HepG2 (cell line): ENCODE measurements around the gene RBM18. TPM values are rescaled to one million over a fixed set of nuclear protein-coding genes. Genes with fewer than 3 reads are reported as not detected.
A peak's percentile ranks its signal among the peaks of the same experiment; 100 is the strongest.

Experiments
- ARID5B ChIP-seq: IDR thresholded peaks from 2 replicates; pipeline ENCODE4 v1.4.0; 2020; ENCODE audit warnings: mild to moderate bottlenecking, missing genetic modification reagents
- FOXP1 ChIP-seq, 2 experiments: fragments of 450-650 bp in 1 of 2; IDR thresholded peaks; 2 replicates each; pipeline ENCODE4 v1.6.1; 2017 to 2018; ENCODE audit warnings: antibody characterized with exemption in 1 of 2
- HMG20B ChIP-seq: conservative IDR thresholded peaks from 2 replicates; pipeline ENCODE4 v1.6.1; 2016; ENCODE audit warnings: missing genetic modification reagents, missing compliant biosample characterization
- KDM5A ChIP-seq: fragments of 200-600 bp; sonication (generic); IDR thresholded peaks from 2 replicates; pipeline ENCODE4 v1.7.0; 2018; ENCODE audit warnings: antibody characterized with exemption, mild to moderate bottlenecking, low read length, borderline replicate concordance
- NR2F2 ChIP-seq: IDR thresholded peaks from 2 replicates; pipeline ENCODE4 v1.6.1; 2012; ENCODE audit warnings: low read depth, inconsistent platforms, borderline replicate concordance
- PAXIP1 ChIP-seq: sonication (generic); formaldehyde crosslinking; conservative IDR thresholded peaks from 2 replicates; pipeline ENCODE4 v1.4.0; 2020; ENCODE audit warnings: mild to moderate bottlenecking, missing genetic modification reagents, moderate library complexity
- REL ChIP-seq: sonication (generic); formaldehyde crosslinking; conservative IDR thresholded peaks from 2 replicates; pipeline ENCODE4 v1.8.0; 2022; ENCODE audit warnings: mild to moderate bottlenecking, missing genetic modification reagents, moderate library complexity
- SKIL ChIP-seq: sonication (generic); formaldehyde crosslinking; IDR thresholded peaks from 2 replicates; pipeline ENCODE4 v1.8.0; 2022; ENCODE audit warnings: missing genetic modification reagents, mild to moderate bottlenecking, moderate library complexity, borderline replicate concordance
- SOX13 ChIP-seq, 3 experiments: fragments of 450-650 bp in 1 of 3; sonication (generic) in 1 of 3; formaldehyde crosslinking in 1 of 3; IDR thresholded peaks in 2 of 3; conservative IDR thresholded peaks in 1 of 3; 2 replicates each; pipeline versions ENCODE4 v1.5.0 to v1.6.1; 2016 to 2020; ENCODE audit warnings: antibody characterized with exemption in 1 of 3, mild to moderate bottlenecking in 1 of 3, missing compliant biosample characterization in 1 of 3, missing genetic modification reagents in 1 of 3, moderate library complexity in 1 of 3
- SPEN ChIP-seq: sonication (generic); formaldehyde crosslinking; IDR thresholded peaks from 2 replicates; pipeline ENCODE4 v1.5.1; 2020; ENCODE audit warnings: low read depth, mild to moderate bottlenecking, missing genetic modification reagents
- TEAD2 ChIP-seq: sonication (generic); formaldehyde crosslinking; IDR thresholded peaks from 2 replicates; pipeline ENCODE4 v1.9.0; 2021; ENCODE audit warnings: missing genetic modification reagents
- ZNF10 ChIP-seq: sonication (generic); formaldehyde crosslinking; IDR thresholded peaks from 2 replicates; pipeline ENCODE4 v1.4.0; 2020; ENCODE audit warnings: mild to moderate bottlenecking, low read depth, missing genetic modification reagents, borderline replicate concordance
- ZNF142 ChIP-seq: sonication (generic); formaldehyde crosslinking; IDR thresholded peaks from 2 replicates; pipeline ENCODE4 v1.4.0; 2020; ENCODE audit warnings: missing genetic modification reagents
- polyA plus RNA-seq, 8 experiments: library from polyadenylated mRNA; depleted of rRNA in 3 of 8; stranded (reverse) in 7 of 8; unstranded in 1 of 8; fragments of >200 nt; fragmentation: Illumina TruSeq in 4 of 8; extraction: Trizol in 4 of 8; gene quantifications; 2 replicates each; pipeline versions ENCODE4 v1.2.1 to v1.2.3, GENCODE V29; 2011 to 2016; ENCODE audit warnings: low read depth in 4 of 8, missing spikeins in 1 of 8, mixed read lengths in 1 of 8; ENCODE audit not compliant: insufficient read depth in 1 of 8
- total RNA-seq, 5 experiments: library from RNA; depleted of rRNA; stranded (reverse); fragments of >200 nt; fragmentation: Illumina TruSeq; extraction: Trizol; gene quantifications; 2 replicates each; pipeline ENCODE4 v1.2.3, GENCODE V29; 2016; ENCODE audit warnings: low read depth in 1 of 5

The RBM18 gene
- total and polyA plus RNA-seq, 2 of the 13 experiments (the other 11 are each of a cell fraction or from before 2014, with no cell fraction given), result 12.6 to 16.6 TPM

GRCh38 chr9:122188369-122188768, 76.3 kb downstream of the RBM18 start (continued):
- TF ChIP-seq PAXIP1 (CRISPR knock-in tag) (peak; percentile 75), SOX13 (IDR thresholded peaks at IDR 0.05) (no peak), SOX13 (CRISPR knock-in tag; conservative IDR thresholded peaks at IDR 0.05 in 1 of 2, IDR thresholded peaks at IDR 0.05 in 1 of 2) (0 out of 4 replicates have a peak, but pooled peaks of 1 of the 2 experiments have one; percentile 2), NR2F2 (peak; percentile 86), SPEN (CRISPR knock-in tag) (peak; percentile 28; the same call in 1 of the 2 replicates), SKIL (CRISPR knock-in tag) (peak; percentile 57; the same call in 1 of the 2 replicates), FOXP1 (IDR thresholded peaks at IDR 0.05) (no peak), FOXP1 (CRISPR knock-in tag; IDR thresholded peaks at IDR 0.05) (peak; percentile 15; the same call in 1 of the 2 replicates), KDM5A (no peak), HMG20B (CRISPR knock-in tag) (no peak), TEAD2 (CRISPR knock-in tag) (no peak), ARID5B (CRISPR knock-in tag) (peak; percentile 61), ZNF142 (CRISPR knock-in tag) (no peak), REL (no peak), ZNF10 (CRISPR knock-in tag) (no peak)
